Neural progenitor cell (in vitro differentiated cells): ENCODE results near the gene UBE2I. TPM values are rescaled to one million over a fixed set of nuclear protein-coding genes. Genes with fewer than 3 reads are reported as not detected.
A peak's percentile ranks its signal among the peaks of the same experiment; 100 is the strongest.

Source experiments
- DNase-seq: peaks from one replicate; pipeline ENCODE4 v3.0.0-alpha.2; 2016; ENCODE audit warnings: low spot score
- H2AFZ ChIP-seq: fragments of 200-600 bp; sonication (generic); replicated peaks from 2 replicates; pipeline ENCODE4 v1.6.1; 2016; ENCODE audit warnings: antibody characterized with exemption
- H3F3A ChIP-seq: fragments of 200-600 bp; sonication (generic); 2 replicates; pipeline ENCODE4 v1.6.1; 2016; ENCODE audit warnings: antibody characterized with exemption, low read depth
- H3K27ac ChIP-seq: fragments of 200-600 bp; sonication (generic); 2 replicates; pipeline ENCODE4 v1.5.1; 2016; ENCODE audit warnings: mild to moderate bottlenecking
- H3K27me3 ChIP-seq: fragments of 200-600 bp; sonication (generic); 2 replicates; pipeline ENCODE4 v1.6.1; 2016; ENCODE audit warnings: mild to moderate bottlenecking, moderate library complexity
- H3K36me3 ChIP-seq: fragments of 200-600 bp; sonication (generic); 2 replicates; pipeline ENCODE4 v1.5.1; 2016
- H3K4me1 ChIP-seq: fragments of 200-600 bp; sonication (generic); 2 replicates; pipeline ENCODE4 v1.6.1; 2016; ENCODE audit warnings: mixed run types
- H3K4me2 ChIP-seq: fragments of 200-600 bp; sonication (generic); 2 replicates; pipeline ENCODE4 v1.6.1; 2016
- H3K4me3 ChIP-seq: fragments of 200-600 bp; sonication (generic); 2 replicates; pipeline ENCODE4 v1.5.1; 2016
- H3K79me2 ChIP-seq: fragments of 200-600 bp; sonication (generic); 2 replicates; pipeline ENCODE4 v1.6.1; 2016; ENCODE audit warnings: low read depth
- H3K9ac ChIP-seq: fragments of 200-600 bp; sonication (generic); 2 replicates; pipeline ENCODE4 v1.6.1; 2016
- H3K9me3 ChIP-seq: fragments of 200-600 bp; sonication (generic); 2 replicates; pipeline ENCODE4 v1.5.1; 2016; ENCODE audit warnings: low read depth
- H4K20me1 ChIP-seq: fragments of 200-600 bp; sonication (generic); 2 replicates; pipeline ENCODE4 v1.6.1; 2016; ENCODE audit warnings: low read depth
- H3K27ac Mint-ChIP-seq: 3 replicates; pipeline ENCODE4 v1.8.0; 2021; ENCODE audit warnings: mixed read lengths
- H3K27me3 Mint-ChIP-seq: 2 replicates; pipeline ENCODE4 v1.8.0; 2022; ENCODE audit warnings: low read depth, mild to moderate bottlenecking, inconsistent platforms, moderate library complexity, mixed read lengths; ENCODE audit not compliant: insufficient read depth
- H3K36me3 Mint-ChIP-seq: 3 replicates; pipeline ENCODE4 v1.8.0; 2021; ENCODE audit warnings: mixed read lengths
- H3K4me1 Mint-ChIP-seq: 3 replicates; pipeline ENCODE4 v1.8.0; 2021; ENCODE audit warnings: mixed read lengths
- H3K4me3 Mint-ChIP-seq: 3 replicates; pipeline ENCODE4 v1.8.0; 2021; ENCODE audit warnings: mild to moderate bottlenecking, moderate library complexity, mixed read lengths
- H3K9me3 Mint-ChIP-seq: 3 replicates; pipeline ENCODE4 v1.8.0; 2020; ENCODE audit warnings: mixed read lengths
- EZH2 ChIP-seq: fragments of 200-600 bp; sonication (generic); IDR thresholded peaks from 2 replicates; pipeline ENCODE4 v1.6.1; 2017; ENCODE audit warnings: antibody characterized with exemption, mild to moderate bottlenecking, moderate library complexity
- EZH2phosphoT487 ChIP-seq: fragments of 200-600 bp; sonication (generic); IDR thresholded peaks from 2 replicates; pipeline ENCODE4 v1.6.1; 2017; ENCODE audit warnings: antibody characterized with exemption
- total RNA-seq: library from RNA; depleted of rRNA; stranded (reverse); fragments of >200 nt; gene quantifications from 2 replicates; pipeline ENCODE4 v1.2.3, GENCODE V29; 2015; ENCODE audit warnings: low replicate concordance
- TF ChIP-seq, protein P1 (sequence below): fragments of 200-600 bp; sonication (generic); IDR thresholded peaks from 2 replicates; pipeline ENCODE4 v1.5.1; 2017; ENCODE audit warnings: antibody characterized with exemption, mild to moderate bottlenecking

Gene UBE2I
- total RNA-seq, 1 donor from 2014 or later = 239 TPM

DNA sequence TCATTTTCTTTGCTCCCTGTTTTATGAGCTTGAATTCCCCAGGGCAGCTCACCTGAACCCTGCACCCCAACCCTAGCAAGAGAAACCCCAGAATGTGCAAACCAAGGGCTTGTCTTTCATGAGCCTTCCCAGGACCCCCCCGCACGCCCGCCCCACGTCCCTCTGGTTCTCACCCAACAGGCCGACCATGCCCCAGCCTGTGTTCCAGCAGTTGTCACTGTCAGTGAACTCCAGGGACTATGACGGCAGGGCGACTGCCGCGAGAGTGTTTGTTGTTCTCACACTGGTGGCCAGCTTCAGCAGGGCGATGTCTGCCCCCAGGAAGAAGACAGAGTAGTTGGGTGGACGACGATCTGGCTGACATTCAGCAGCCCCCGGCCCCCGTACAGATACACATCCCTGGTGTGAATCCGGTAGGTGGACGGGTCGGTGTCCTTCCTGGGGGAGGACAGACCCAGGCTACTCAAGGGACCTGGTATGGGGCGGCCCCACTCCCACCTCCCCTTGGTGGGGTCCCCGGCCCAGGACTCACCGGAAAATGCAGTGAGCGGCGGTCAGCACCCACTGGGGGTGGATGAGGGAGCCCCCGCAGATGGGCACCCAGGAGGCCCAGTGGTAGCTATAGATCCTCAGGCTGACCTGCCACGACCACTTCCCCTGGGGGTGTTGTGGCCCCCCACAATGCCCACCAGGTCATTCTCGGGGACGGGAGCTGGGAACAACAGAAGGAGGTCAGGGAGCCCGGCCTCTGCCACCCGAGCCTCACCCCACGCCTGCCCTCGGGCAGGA is 33.5 kb upstream of the UBE2I start:
- Mint-ChIP-seq H3K36me3 (no peaks in the 10 kb centered on the region), H3K27ac (no peak overlapping the region), H3K4me3 (peak overlapping the region; percentile 43), H3K27me3 (peaks cover 12% of the 10 kb centered on the region), H3K9me3 (peaks cover 4% of the 10 kb centered on the region), H3K4me1 (peaks cover 3% of the 10 kb centered on the region)
- Histone ChIP-seq H3F3A (peaks cover 6% of the 10 kb centered on the region), H3K79me2 (no peaks in the 10 kb centered on the region), H3K27me3 (no peaks in the 10 kb centered on the region), H3K36me3 (no peaks in the 10 kb centered on the region), H3K9ac (no peak overlapping the region), H3K4me1 (peaks cover 14% of the 10 kb centered on the region), H3K27ac (no peak overlapping the region), H3K4me2 (no peak overlapping the region), H3K9me3 (no peaks in the 10 kb centered on the region), H4K20me1 (no peaks in the 10 kb centered on the region), H3K4me3 (no peak overlapping the region), H2AFZ (no peak overlapping the region)
- TF ChIP-seq, protein P1, sequence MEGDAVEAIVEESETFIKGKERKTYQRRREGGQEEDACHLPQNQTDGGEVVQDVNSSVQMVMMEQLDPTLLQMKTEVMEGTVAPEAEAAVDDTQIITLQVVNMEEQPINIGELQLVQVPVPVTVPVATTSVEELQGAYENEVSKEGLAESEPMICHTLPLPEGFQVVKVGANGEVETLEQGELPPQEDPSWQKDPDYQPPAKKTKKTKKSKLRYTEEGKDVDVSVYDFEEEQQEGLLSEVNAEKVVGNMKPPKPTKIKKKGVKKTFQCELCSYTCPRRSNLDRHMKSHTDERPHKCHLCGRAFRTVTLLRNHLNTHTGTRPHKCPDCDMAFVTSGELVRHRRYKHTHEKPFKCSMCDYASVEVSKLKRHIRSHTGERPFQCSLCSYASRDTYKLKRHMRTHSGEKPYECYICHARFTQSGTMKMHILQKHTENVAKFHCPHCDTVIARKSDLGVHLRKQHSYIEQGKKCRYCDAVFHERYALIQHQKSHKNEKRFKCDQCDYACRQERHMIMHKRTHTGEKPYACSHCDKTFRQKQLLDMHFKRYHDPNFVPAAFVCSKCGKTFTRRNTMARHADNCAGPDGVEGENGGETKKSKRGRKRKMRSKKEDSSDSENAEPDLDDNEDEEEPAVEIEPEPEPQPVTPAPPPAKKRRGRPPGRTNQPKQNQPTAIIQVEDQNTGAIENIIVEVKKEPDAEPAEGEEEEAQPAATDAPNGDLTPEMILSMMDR = no peak
- TF ChIP-seq EZH2 (no peak), EZH2phosphoT487 (no peak)
- no peak for DNase-seq

DNA sequence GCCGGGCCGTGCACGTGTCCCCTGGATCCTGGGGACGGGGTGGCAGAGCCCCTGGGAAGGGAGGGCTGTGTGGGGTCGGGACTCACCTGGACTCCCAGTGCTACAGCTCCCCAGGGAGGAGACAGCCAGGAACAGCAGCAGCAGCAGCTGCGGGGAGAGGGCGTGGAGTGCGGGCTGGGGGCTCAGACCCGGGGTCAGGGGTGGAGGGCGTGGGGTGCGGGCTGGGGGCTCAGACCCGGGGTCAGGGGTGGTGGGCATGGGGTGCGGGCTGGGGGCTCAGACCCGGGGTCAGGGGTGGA is 32.9 kb upstream of the UBE2I start:
- H3K4me3 ChIP-seq = no peak overlapping the region
- peaks cover 14% of the 10 kb centered on the region for H3K4me1 ChIP-seq
- peaks cover 4% of the 10 kb centered on the region for H3K9me3 Mint-ChIP-seq
- no peaks in the 10 kb centered on the region for H3K36me3 Mint-ChIP-seq
- H3K27ac ChIP-seq = no peak overlapping the region
- H3K27me3 ChIP-seq = no peaks in the 10 kb centered on the region
- no peaks in the 10 kb centered on the region for H3K79me2 ChIP-seq
- DNase-seq = no peak
- H4K20me1 ChIP-seq = no peaks in the 10 kb centered on the region
- H3K36me3 ChIP-seq = no peaks in the 10 kb centered on the region
- H2AFZ ChIP-seq = no peak overlapping the region
- H3K4me2 ChIP-seq = no peak overlapping the region
- H3K4me1 Mint-ChIP-seq = peaks cover 3% of the 10 kb centered on the region
- no peak overlapping the region for H3K27ac Mint-ChIP-seq
- peaks cover 6% of the 10 kb centered on the region for H3F3A ChIP-seq
- H3K9ac ChIP-seq = no peak overlapping the region
- TF ChIP-seq EZH2phosphoT487 (no peak), EZH2 (no peak)
- TF ChIP-seq, protein P1 = no peak
- H3K4me3 Mint-ChIP-seq = no peak overlapping the region
- no peaks in the 10 kb centered on the region for H3K9me3 ChIP-seq
- H3K27me3 Mint-ChIP-seq = peaks cover 12% of the 10 kb centered on the region

DNA sequence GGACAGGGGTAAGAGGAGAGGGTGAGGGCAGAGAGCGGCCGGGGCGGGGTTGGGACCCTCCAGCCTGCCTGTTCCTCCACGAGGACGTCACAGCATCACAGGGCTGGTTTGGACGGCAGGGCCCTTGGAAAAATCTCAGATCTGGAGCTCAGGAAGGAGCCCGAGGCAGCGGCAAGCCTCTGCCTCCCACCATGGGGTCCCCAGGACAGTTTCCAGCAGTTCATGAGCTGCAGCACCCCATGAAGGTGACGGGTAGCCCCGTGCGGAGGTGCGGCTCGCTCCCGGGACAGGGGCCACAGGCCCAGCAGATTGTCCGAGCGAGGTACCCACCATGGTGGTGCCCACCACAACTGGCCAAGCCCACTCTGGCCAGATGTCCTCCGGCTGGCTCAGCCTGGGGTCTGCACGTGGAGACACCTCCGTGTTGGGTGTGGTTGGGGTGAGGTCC is 32.3 kb upstream of the UBE2I start:
- Histone ChIP-seq H3K27ac (no peak overlapping the region), H3K4me3 (no peak overlapping the region), H3K4me1 (peaks cover 14% of the 10 kb centered on the region), H3K27me3 (no peaks in the 10 kb centered on the region), H3K79me2 (no peaks in the 10 kb centered on the region), H2AFZ (no peak overlapping the region), H3K9ac (no peak overlapping the region), H3K36me3 (no peaks in the 10 kb centered on the region), H3K4me2 (no peak overlapping the region), H3K9me3 (no peaks in the 10 kb centered on the region), H4K20me1 (no peaks in the 10 kb centered on the region), H3F3A (peaks cover 6% of the 10 kb centered on the region)
- Mint-ChIP-seq H3K27ac (no peak overlapping the region), H3K27me3 (peaks cover 13% of the 10 kb centered on the region), H3K4me1 (peaks cover 3% of the 10 kb centered on the region), H3K9me3 (peaks cover 4% of the 10 kb centered on the region), H3K4me3 (no peak overlapping the region), H3K36me3 (no peaks in the 10 kb centered on the region)
- no peak for DNase-seq
- no peak for TF ChIP-seq EZH2phosphoT487

DNA sequence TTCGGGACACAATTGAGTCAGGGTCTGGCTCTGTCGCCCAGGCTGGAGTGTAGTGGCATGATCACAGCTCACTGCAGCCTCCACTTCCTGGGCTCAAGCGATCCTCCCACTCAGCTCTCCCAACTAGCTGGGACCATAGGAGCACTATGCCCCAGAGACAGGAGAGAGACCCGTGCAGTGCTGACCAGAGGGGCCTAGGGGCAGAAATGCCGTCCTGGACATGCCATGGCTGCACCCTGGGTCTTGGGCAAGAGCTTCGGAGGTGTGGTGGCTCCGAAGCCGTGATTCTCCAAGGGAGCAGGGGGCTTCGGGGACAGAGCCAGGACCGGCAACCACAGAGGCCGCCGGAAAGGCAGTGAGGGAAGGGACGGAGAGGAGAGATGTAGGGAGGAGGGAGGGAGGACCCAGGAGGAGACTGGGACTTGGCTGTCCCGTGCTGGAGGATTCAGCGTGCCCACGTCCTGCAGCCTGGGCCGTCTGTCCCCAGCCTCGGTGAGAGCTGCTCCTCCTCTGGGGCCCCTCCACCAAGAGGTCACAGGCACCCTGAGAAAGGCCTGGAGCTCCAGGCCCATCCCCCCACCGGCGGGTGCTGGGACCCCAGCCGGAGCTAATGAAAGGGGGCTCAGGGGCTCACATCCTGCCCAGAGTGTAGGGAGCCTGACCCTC is 31.7 kb upstream of the UBE2I start:
- Histone ChIP-seq H3K4me3 (no peak overlapping the region), H3K79me2 (no peaks in the 10 kb centered on the region), H3K4me2 (peak overlapping the region; percentile 59), H4K20me1 (no peaks in the 10 kb centered on the region), H2AFZ (no peak overlapping the region), H3K36me3 (no peaks in the 10 kb centered on the region), H3K9ac (no peak overlapping the region), H3K27me3 (no peaks in the 10 kb centered on the region), H3K27ac (no peak overlapping the region), H3K9me3 (no peaks in the 10 kb centered on the region), H3F3A (peaks cover 6% of the 10 kb centered on the region), H3K4me1 (peaks cover 14% of the 10 kb centered on the region)
- TF ChIP-seq, protein P1 = no peak
- TF ChIP-seq EZH2 = no peak
- Mint-ChIP-seq H3K4me1 (peaks cover 3% of the 10 kb centered on the region), H3K9me3 (peaks cover 4% of the 10 kb centered on the region), H3K4me3 (no peak overlapping the region), H3K27me3 (peaks cover 12% of the 10 kb centered on the region), H3K27ac (no peak overlapping the region), H3K36me3 (no peaks in the 10 kb centered on the region)
- no peak for DNase-seq
